Activated T-cell treated with anti-CD3 and anti-CD28 coated beads, Interleukin-2, amount 50 U/mL, for 72 hours (primary cell): ENCODE data around the gene ALCAM. TPM values are rescaled to one million over a fixed set of nuclear protein-coding genes. Genes with fewer than 3 reads are reported as not detected.

ENCODE experiments used
- ATAC-seq, 2 donors: fragments of 150-1000 bp; cut with Tn5 transposase; replicated peaks in 1 of 2; 2 replicates each; pipeline ENCODE4 v1.10.0; 2021; ENCODE audit warnings: moderate library complexity in 2 of 2, mild to moderate bottlenecking in 1 of 2
- DNase-seq, 2 donors: peaks; one replicate each; pipeline ENCODE4 v3.0.0; 2021 to 2022; ENCODE audit warnings: mixed read lengths in 1 of 2
- H3K27ac Mint-ChIP-seq: one replicate; pipeline ENCODE4 v1.8.0; 2022; ENCODE audit warnings: mild to moderate bottlenecking, moderate library complexity, mixed read lengths
- H3K27me3 Mint-ChIP-seq: one replicate; pipeline ENCODE4 v1.8.0; 2022; ENCODE audit warnings: low read depth, mixed read lengths
- H3K36me3 Mint-ChIP-seq, 2 donors: one replicate each; pipeline ENCODE4 v1.8.0; 2022; ENCODE audit warnings: mixed read lengths in 2 of 2, mild to moderate bottlenecking in 1 of 2; ENCODE audit not compliant: insufficient read depth in 2 of 2
- H3K4me1 Mint-ChIP-seq: one replicate; pipeline ENCODE4 v1.8.0; 2022; ENCODE audit warnings: low read depth, mixed read lengths
- H3K4me3 Mint-ChIP-seq, 2 donors: one replicate each; pipeline ENCODE4 v1.8.0; 2022; ENCODE audit warnings: mild to moderate bottlenecking in 2 of 2, mixed read lengths in 2 of 2, moderate library complexity in 2 of 2
- H3K9me3 Mint-ChIP-seq, 2 donors: one replicate each; pipeline ENCODE4 v1.8.0; 2022; ENCODE audit warnings: mixed read lengths in 2 of 2
- total RNA-seq, 2 donors: library from RNA; stranded (reverse); gene quantifications; one replicate each; pipeline ENCODE4 v1.2.3, GENCODE V29; 2022

Gene ALCAM
- total RNA-seq, 2 donors from 2014 or later: 19.4 to 22.0 TPM

DNA sequence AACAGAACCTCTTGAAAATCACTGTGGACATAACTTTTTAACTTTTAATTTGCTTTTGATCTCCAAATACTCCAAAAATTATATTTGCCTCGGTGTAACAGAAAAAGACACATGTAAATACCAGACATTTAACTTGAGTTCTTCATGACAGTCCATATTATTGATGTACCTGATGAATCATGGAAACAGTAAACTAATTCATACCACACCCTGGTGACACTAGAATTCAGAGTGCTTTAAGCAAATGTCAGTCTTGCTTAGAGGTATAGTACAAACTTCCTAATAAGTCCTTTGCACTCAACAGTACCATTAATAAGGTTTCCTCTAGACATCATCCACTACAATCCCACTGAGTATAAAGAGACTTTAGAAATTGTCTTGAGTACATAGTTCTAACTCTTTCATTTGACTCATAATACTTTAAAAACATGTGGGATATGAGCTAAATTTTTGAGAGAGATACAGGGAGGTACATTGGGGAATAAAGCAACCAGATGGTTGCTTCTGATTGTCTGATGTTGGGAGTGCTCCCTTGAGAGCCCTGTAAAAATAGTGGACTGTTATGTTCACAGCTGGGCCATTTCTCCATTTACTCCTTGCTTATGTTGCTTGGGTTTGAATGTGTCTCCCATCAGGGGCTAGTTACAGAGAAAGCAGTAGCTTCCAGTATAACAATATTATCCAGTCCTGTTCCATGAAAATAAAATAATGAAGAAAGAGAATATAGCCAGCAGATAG lies 175.7 kb downstream of the ALCAM start:
- Mint-ChIP-seq H3K36me3 (peaks cover 4 to 14% of the 10 kb centered on the region in 2 donors), H3K4me1 (no peaks in the 10 kb centered on the region), H3K27ac (no peak overlapping the region), H3K27me3 (no peaks in the 10 kb centered on the region), H3K4me3 (no peak overlapping the region), H3K9me3 (no peaks in the 10 kb centered on the region)
- ATAC-seq: no peak
- no peak for DNase-seq

DNA sequence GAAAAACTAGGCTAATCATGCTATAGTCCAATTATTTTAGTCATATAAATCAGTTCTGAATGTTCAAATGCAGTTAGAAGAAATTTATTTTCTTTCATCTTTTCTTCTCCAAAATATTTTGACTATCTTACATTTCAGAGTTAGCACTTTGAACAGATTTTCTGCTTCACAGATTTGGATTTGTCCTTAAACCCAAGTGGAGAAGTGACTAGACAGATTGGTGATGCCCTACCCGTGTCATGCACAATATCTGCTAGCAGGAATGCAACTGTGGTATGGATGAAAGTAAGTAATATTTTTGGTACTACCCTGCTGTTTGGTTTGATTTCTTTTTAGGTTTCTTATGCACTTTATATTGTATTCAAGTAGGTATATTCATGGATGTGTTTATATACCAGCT lies 178.3 kb downstream of the ALCAM start:
- no peaks in the 10 kb centered on the region for H3K4me1 Mint-ChIP-seq
- H3K4me3 Mint-ChIP-seq: no peak overlapping the region
- ATAC-seq (no peak), DNase-seq (no peak)
- H3K9me3 Mint-ChIP-seq: no peaks in the 10 kb centered on the region
- no peak overlapping the region for H3K27ac Mint-ChIP-seq
- H3K27me3 Mint-ChIP-seq: no peaks in the 10 kb centered on the region
- peaks cover 4 to 14% of the 10 kb centered on the region in 2 donors for H3K36me3 Mint-ChIP-seq

DNA sequence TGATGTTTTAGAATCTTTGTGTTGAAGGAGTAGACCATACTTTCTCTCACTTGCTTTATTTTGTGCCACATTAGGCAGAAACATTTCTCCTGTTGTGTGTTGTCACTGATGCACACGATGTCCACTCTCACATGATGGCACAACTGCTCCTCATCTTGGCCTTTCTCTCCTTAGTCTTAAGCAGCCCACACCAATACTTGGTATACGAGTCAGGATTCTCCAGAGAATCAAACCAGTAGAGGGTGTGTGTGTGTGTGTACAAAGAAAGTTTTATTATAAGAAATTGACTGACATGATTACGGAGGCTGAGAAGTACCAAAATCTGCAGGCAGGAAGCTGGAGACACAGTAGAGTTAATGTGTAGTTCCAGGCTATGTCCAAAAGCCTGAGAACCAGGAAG lies 187.1 kb downstream of the ALCAM start:
- ATAC-seq: no peak
- Mint-ChIP-seq H3K9me3 (no peaks in the 10 kb centered on the region), H3K4me3 (no peak overlapping the region), H3K27me3 (no peaks in the 10 kb centered on the region), H3K36me3 (peaks cover 4% of the 10 kb centered on the region in 2 donors), H3K27ac (no peak overlapping the region), H3K4me1 (no peaks in the 10 kb centered on the region)
- DNase-seq: no peak

GRCh38 chr3:105555206-105555605 lies 188.5 kb downstream of the ALCAM start:
- Mint-ChIP-seq H3K27me3 (no peaks in the 10 kb centered on the region), H3K4me1 (no peaks in the 10 kb centered on the region), H3K9me3 (no peaks in the 10 kb centered on the region), H3K36me3 (peaks cover 4% of the 10 kb centered on the region in 2 donors), H3K4me3 (no peak overlapping the region), H3K27ac (no peak overlapping the region)
- ATAC-seq: no peak
- DNase-seq: no peak

DNA sequence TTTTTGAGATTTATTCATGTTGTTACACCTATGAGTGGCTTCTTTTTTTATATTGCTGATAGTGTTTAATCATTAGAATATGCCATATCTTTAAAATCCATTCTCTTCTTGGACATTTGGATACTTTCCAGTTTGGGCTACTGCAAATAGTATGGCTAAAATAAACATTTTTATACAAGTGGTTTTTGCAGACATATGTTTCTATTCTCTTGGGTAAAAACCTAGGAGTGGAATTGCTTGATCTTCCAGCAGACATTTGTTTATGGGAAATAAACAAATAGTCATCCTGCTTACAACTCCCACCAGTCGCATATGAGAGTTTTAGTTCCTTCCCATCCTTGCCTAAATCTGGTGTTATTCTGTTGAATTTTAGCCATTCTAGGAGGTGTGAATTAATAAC lies 193.1 kb downstream of the ALCAM start:
- ATAC-seq (no peak), DNase-seq (no peak)
- Mint-ChIP-seq H3K9me3 (no peaks in the 10 kb centered on the region), H3K36me3 (peaks cover 0 to 4% of the 10 kb centered on the region in 2 donors), H3K27ac (no peak overlapping the region), H3K4me3 (no peak overlapping the region), H3K27me3 (no peaks in the 10 kb centered on the region), H3K4me1 (no peaks in the 10 kb centered on the region)

DNA sequence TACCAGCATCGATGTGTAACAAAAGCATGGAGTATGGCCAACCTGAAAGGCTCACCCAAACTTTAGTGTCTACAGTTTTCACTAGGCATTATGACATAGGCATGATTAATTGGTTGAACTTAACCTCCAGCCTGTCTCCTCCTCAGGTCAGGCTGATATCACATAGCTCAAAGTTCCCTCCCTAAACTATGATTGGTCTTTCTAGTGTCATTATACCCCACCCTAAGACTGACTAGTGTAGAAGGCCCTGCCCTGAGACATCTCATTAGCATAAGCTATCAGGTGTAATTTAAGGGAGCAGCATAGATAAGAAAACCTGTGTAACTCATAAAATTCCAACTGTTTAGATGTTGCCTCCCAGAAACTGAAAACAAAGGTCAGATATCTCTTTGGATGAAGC lies 195.2 kb downstream of the ALCAM start:
- H3K27ac Mint-ChIP-seq: no peak overlapping the region
- H3K4me1 Mint-ChIP-seq: no peaks in the 10 kb centered on the region
- H3K36me3 Mint-ChIP-seq: peaks cover 1 to 4% of the 10 kb centered on the region in 2 donors
- H3K27me3 Mint-ChIP-seq: no peaks in the 10 kb centered on the region
- H3K9me3 Mint-ChIP-seq: no peaks in the 10 kb centered on the region
- DNase-seq (no peak), ATAC-seq (no peak)
- no peak overlapping the region for H3K4me3 Mint-ChIP-seq

- H3K27ac Mint-ChIP-seq: no peak overlapping the region
- H3K9me3 Mint-ChIP-seq: no peaks in the 10 kb centered on the region
- no peak overlapping the region for H3K4me3 Mint-ChIP-seq
- H3K27me3 Mint-ChIP-seq: no peaks in the 10 kb centered on the region
- ATAC-seq (no peak), DNase-seq (no peak)
- H3K4me1 Mint-ChIP-seq: no peaks in the 10 kb centered on the region
- peaks cover 2 to 3% of the 10 kb centered on the region in 2 donors for H3K36me3 Mint-ChIP-seq
Observed at GRCh38 chr3:105564546-105565288, 198.0 kb downstream of the ALCAM start.

GRCh38 chr3:105571005-105571404 lies 204.3 kb downstream of the ALCAM start:
- no peak for ATAC-seq

GRCh38 chr3:105572501-105572900 lies 205.8 kb downstream of the ALCAM start:
- DNase-seq: no peak
- no peak overlapping the region for H3K27ac Mint-ChIP-seq
- ATAC-seq: no peak
- no peak overlapping the region for H3K4me3 Mint-ChIP-seq
- H3K9me3 Mint-ChIP-seq: peaks cover 0 to 2% of the 10 kb centered on the region in 2 donors
- peaks cover 2 to 5% of the 10 kb centered on the region in 2 donors for H3K36me3 Mint-ChIP-seq
- no peaks in the 10 kb centered on the region for H3K4me1 Mint-ChIP-seq
- H3K27me3 Mint-ChIP-seq: no peaks in the 10 kb centered on the region

More at GRCh38 chr3:105571005-105571404, 204.3 kb downstream of the ALCAM start:
- Mint-ChIP-seq H3K36me3 (peaks cover 2 to 5% of the 10 kb centered on the region in 2 donors), H3K27me3 (no peaks in the 10 kb centered on the region), H3K4me1 (no peaks in the 10 kb centered on the region), H3K27ac (no peak overlapping the region), H3K4me3 (no peak overlapping the region), H3K9me3 (peaks cover 0 to 2% of the 10 kb centered on the region in 2 donors)
- DNase-seq: no peak

- no peak overlapping the region for H3K27ac Mint-ChIP-seq
- no peaks in the 10 kb centered on the region for H3K36me3 Mint-ChIP-seq
- H3K9me3 Mint-ChIP-seq: no peaks in the 10 kb centered on the region
- H3K27me3 Mint-ChIP-seq: no peaks in the 10 kb centered on the region
- no peak overlapping the region for H3K4me3 Mint-ChIP-seq
- DNase-seq (no peak), ATAC-seq (no peak)
- no peaks in the 10 kb centered on the region for H3K4me1 Mint-ChIP-seq
Observed at GRCh38 chr3:105579439-105579838, 212.7 kb downstream of the ALCAM start.

DNA sequence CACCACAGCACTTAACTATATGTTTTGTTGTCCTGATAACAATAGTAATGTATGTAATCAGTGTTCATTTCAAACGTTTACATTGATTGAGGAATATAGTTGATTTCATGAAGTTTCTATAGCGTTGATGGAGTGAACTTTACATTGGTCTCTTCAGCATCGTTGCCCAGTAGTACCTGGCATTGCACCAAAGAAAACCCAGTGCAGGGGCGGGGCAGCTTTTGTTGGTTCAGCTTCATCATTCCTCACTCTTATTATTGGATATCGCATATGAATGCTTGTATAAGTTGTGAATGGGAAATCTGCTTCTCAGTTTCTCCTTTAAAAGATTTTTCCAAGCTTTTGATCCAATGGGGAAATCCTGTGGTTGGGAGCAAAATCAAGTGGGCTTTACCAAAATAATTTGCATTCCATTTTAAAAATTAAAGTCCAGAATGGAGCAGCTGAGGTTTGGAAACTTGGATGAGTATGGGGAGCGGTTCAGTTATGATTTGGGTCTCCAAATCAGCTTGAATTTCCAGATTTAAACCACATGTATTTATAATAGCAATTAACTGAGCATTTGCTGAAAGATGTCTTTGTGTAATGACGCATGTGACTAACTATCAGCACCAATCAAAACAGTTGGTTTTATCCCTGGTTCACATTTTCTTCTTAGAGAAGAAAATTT lies 213.7 kb downstream of the ALCAM start:
- Mint-ChIP-seq H3K9me3 (no peaks in the 10 kb centered on the region), H3K27ac (no peak overlapping the region), H3K36me3 (no peaks in the 10 kb centered on the region), H3K27me3 (no peaks in the 10 kb centered on the region), H3K4me1 (no peaks in the 10 kb centered on the region), H3K4me3 (no peak overlapping the region)
- ATAC-seq (no peak), DNase-seq (no peak)

DNA sequence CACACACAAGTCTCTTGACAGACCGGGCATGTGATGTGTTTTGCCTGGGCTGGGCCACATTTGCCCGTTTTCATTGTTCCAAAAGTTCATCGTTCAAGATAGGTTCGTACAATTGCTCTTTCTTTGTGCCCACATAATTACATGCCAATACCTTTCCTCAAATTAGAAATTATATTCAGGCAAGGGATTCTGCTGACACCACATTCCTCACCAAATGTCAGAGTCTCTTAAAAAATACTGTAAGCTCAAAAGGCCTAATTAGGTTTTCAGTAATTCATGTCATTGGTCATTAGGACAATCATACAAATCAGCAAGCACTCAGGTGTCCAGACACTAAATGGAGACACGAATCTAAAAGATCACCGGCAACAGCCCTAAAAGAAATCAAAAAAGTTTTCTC lies 215.3 kb downstream of the ALCAM start:
- no peak for ATAC-seq
- no peak for DNase-seq
- H3K36me3 Mint-ChIP-seq: no peaks in the 10 kb centered on the region
- no peaks in the 10 kb centered on the region for H3K27me3 Mint-ChIP-seq
- no peak overlapping the region for H3K4me3 Mint-ChIP-seq
- H3K27ac Mint-ChIP-seq: no peak overlapping the region
- no peaks in the 10 kb centered on the region for H3K4me1 Mint-ChIP-seq
- no peaks in the 10 kb centered on the region for H3K9me3 Mint-ChIP-seq

DNA sequence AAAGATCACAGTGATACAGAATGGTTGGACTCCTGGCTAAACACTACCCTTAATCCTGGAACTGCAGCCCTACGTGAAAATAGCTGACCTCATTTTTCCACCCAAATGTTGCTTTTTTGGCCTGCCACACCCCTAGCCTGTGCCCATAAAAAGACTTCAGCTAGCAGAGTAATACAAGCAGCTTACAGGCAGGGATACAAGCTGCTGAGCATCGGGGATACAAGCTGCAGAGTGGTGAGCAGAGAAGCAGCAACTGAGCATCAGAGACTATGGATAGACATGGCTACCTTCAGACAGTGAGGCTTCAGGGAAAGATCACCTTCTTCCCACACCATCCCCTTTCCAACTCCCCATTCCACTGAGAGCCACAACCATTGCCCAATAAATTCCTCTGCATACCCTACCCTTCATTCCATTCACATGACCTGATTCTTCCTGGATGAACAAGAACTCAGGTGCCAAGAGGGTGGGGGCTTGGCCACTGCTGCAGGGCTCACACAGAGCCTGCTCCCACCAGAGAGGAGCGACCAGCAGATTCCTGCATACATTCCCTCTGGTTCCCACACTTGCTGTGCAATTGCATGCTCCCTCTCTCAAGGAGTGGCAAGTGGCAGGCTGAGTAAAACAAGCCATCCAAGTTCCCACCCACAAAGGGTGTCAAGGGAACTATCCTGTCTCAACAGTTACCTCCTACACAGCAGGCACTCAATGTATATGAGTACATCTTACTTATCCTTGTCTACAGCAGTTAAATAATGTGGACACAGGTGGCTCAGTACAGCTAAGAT lies 217.5 kb downstream of the ALCAM start:
- Mint-ChIP-seq H3K4me3 (no peak overlapping the region), H3K36me3 (no peaks in the 10 kb centered on the region), H3K27me3 (no peaks in the 10 kb centered on the region), H3K27ac (no peak overlapping the region), H3K9me3 (no peaks in the 10 kb centered on the region), H3K4me1 (no peaks in the 10 kb centered on the region)
- ATAC-seq (peak in 1 of 2 donors; percentile 33), DNase-seq (no peak)
